SJSA1 (cell line): ENCODE measurements around the gene UNC13C. TPM values are rescaled to one million over a fixed set of nuclear protein-coding genes. Genes with fewer than 3 reads are reported as not detected.

Experiments
- DNase-seq, 2 experiments: peaks; one replicate each; pipeline ENCODE4 v3.0.0-alpha.2; 2015 to 2020; ENCODE audit warnings: low spot score in 2 of 2, low read depth in 1 of 2
- H3K27ac ChIP-seq: fragments of 250-450 bp; sonication (Bioruptor Pico); 2 replicates; pipeline ENCODE4 v1.5.1; 2020; ENCODE audit warnings: mild to moderate bottlenecking, moderate library complexity
- H3K27me3 ChIP-seq: fragments of 250-450 bp; sonication (Bioruptor Pico); replicated peaks from 2 replicates; pipeline ENCODE4 v1.5.1; 2020; ENCODE audit warnings: mild to moderate bottlenecking, moderate library complexity
- H3K36me3 ChIP-seq: fragments of 250-450 bp; sonication (Bioruptor Pico); 2 replicates; pipeline ENCODE4 v1.5.1; 2020; ENCODE audit warnings: mild to moderate bottlenecking
- H3K4me1 ChIP-seq: fragments of 250-450 bp; sonication (Bioruptor Pico); replicated peaks from 2 replicates; pipeline ENCODE4 v1.6.1; 2021; ENCODE audit warnings: mild to moderate bottlenecking
- H3K4me3 ChIP-seq: fragments of 250-450 bp; sonication (Bioruptor Pico); 2 replicates; pipeline ENCODE4 v1.5.1; 2020; ENCODE audit warnings: mild to moderate bottlenecking
- H3K9me3 ChIP-seq: fragments of 250-450 bp; sonication (Bioruptor Pico); replicated peaks from 2 replicates; pipeline ENCODE4 v1.5.1; 2020; ENCODE audit warnings: mild to moderate bottlenecking
- total RNA-seq: library from RNA; depleted of rRNA; stranded (reverse); fragments of >200 nt; shearing (Covaris generic); gene quantifications from 2 replicates; pipeline ENCODE4 v1.2.3, GENCODE V29; 2014

UNC13C gene
- total RNA-seq, 1 experiment from 2014 or later: not detected

- Histone ChIP-seq H3K4me1 (no peaks in the 10 kb centered on the region), H3K4me3 (no peak overlapping the region), H3K27ac (no peak overlapping the region), H3K9me3 (peaks cover 8% of the 10 kb centered on the region; the same call in 1 of the 2 replicates), H3K36me3 (no peaks in the 10 kb centered on the region), H3K27me3 (no peaks in the 10 kb centered on the region)
- no peak for DNase-seq
Observed at GRCh38 chr15:54208786-54209185, 230.5 kb downstream of the UNC13C start.

GRCh38 chr15:54212635-54213034 is 234.4 kb downstream of the UNC13C start:
- Histone ChIP-seq H3K4me1 (no peaks in the 10 kb centered on the region), H3K4me3 (no peak overlapping the region), H3K9me3 (peaks cover 8% of the 10 kb centered on the region; the same call in 1 of the 2 replicates), H3K27ac (no peak overlapping the region), H3K27me3 (no peaks in the 10 kb centered on the region), H3K36me3 (no peaks in the 10 kb centered on the region)
- no peak for DNase-seq

DNA sequence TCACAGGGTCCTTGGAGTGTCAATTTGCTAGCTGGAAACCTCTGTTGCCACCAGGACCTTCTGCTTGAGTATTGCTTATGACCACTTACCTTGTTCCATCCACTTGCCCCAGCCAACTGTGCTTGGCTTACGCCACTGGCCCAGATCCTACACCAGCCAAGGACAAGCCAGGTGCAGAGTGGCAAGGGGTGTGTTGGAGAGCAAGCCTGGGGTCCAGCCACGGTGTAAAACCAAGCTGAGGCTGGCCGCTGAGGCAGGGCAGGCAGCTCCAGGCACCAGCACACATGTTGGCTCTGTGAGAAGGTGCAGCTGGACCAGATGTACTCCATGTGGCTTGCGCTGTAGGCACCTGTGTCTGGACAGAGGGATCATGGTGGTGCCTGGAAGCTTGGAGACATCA is 248.2 kb downstream of the UNC13C start:
- Histone ChIP-seq H3K27me3 (no peaks in the 10 kb centered on the region), H3K4me3 (no peak overlapping the region), H3K36me3 (no peaks in the 10 kb centered on the region), H3K27ac (no peak overlapping the region), H3K4me1 (no peaks in the 10 kb centered on the region), H3K9me3 (0 out of 2 replicates have a peak, but pooled peaks cover 8% of the 10 kb centered on the region)
- DNase-seq: no peak

- no peaks in the 10 kb centered on the region for H3K36me3 ChIP-seq
- no peaks in the 10 kb centered on the region for H3K4me1 ChIP-seq
- 0 out of 2 replicates have a peak, but pooled peaks cover 8% of the 10 kb centered on the region for H3K9me3 ChIP-seq
- DNase-seq: no peak
- no peaks in the 10 kb centered on the region for H3K27me3 ChIP-seq
- H3K27ac ChIP-seq: no peak overlapping the region
- H3K4me3 ChIP-seq: no peak overlapping the region
Observed at GRCh38 chr15:54227569-54227968, 249.3 kb downstream of the UNC13C start.

DNA sequence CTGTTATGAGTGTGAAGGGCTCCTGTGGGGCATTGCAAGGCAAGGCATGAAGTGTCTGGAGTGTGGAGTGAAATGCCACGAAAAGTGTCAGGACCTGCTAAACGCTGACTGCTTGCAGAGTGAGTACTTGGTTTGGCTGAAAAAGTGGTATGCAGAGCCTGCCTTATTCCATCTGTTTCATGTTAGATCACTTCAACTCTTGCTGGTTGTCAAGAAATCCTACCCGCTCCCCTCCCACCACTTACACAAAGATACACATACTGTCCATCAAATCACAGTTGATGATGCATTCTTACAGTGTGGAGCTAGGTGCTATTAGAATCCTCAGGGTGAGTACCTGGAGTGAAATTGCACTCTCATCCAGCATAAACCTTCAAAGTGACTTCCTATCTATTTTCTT is 272.1 kb downstream of the UNC13C start:
- no peak overlapping the region for H3K4me3 ChIP-seq
- no peaks in the 10 kb centered on the region for H3K27me3 ChIP-seq
- no peaks in the 10 kb centered on the region for H3K4me1 ChIP-seq
- no peak for DNase-seq
- H3K9me3 ChIP-seq: no peaks in the 10 kb centered on the region
- no peak overlapping the region for H3K27ac ChIP-seq
- H3K36me3 ChIP-seq: no peaks in the 10 kb centered on the region

DNA sequence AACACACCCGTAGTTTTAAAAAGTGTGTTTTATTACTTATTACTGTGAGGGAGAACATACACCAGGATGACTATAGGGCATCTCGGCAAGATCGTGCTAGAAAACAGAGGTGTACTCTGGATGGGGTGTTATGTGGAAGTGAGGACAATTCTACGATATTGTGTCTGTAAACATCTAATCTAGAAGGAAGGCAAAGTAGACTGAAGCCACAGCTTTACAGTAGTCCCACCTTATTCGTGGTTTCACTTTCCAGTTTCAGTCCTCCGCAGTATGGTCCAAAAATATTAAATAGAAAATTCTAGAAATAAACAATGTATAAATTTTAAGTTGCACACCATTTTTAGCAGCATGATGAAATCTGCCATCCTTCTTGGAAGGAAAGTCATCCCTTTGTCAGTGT is 277.9 kb downstream of the UNC13C start:
- no peaks in the 10 kb centered on the region for H3K4me1 ChIP-seq
- peaks cover 11% of the 10 kb centered on the region for H3K9me3 ChIP-seq
- H3K4me3 ChIP-seq: no peak overlapping the region

GRCh38 chr15:54273928-54274327 is 295.7 kb downstream of the UNC13C start:
- no peaks in the 10 kb centered on the region for H3K9me3 ChIP-seq
- H3K27ac ChIP-seq: no peak overlapping the region
- H3K36me3 ChIP-seq: no peaks in the 10 kb centered on the region
- no peak overlapping the region for H3K4me3 ChIP-seq
- no peaks in the 10 kb centered on the region for H3K27me3 ChIP-seq
- no peak for DNase-seq
- H3K4me1 ChIP-seq: no peaks in the 10 kb centered on the region

More for the DNA sequence above, 277.9 kb downstream of the UNC13C start:
- Histone ChIP-seq H3K27ac (no peak overlapping the region), H3K27me3 (no peaks in the 10 kb centered on the region), H3K36me3 (no peaks in the 10 kb centered on the region)
- DNase-seq: no peak

DNA sequence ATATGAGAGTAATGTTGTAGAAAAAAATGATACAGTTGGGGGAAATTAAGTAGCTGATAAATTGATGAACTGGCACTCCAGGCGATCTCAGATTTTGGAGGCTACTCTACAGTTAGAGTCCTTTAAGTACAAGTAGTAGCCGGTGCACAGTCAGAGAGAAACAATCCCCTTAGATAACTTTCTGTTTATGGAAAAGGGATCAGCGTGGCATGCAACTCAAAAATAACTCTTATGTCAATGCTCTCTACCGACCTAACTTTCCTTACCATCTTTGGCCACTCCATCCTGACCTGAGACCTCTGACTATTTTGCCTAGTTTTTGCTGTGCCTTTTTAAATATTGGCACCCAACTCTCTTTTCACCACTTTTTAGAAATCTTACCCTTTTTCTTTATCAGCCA is 299.6 kb downstream of the UNC13C start:
- Histone ChIP-seq H3K27me3 (no peaks in the 10 kb centered on the region), H3K4me3 (no peak overlapping the region), H3K4me1 (no peaks in the 10 kb centered on the region), H3K27ac (no peak overlapping the region), H3K9me3 (no peaks in the 10 kb centered on the region), H3K36me3 (no peaks in the 10 kb centered on the region)
- no peak for DNase-seq

- Histone ChIP-seq H3K36me3 (no peaks in the 10 kb centered on the region), H3K27ac (no peak overlapping the region), H3K27me3 (no peaks in the 10 kb centered on the region), H3K9me3 (no peaks in the 10 kb centered on the region), H3K4me1 (no peaks in the 10 kb centered on the region), H3K4me3 (no peak overlapping the region)
- DNase-seq: no peak
Observed at GRCh38 chr15:54280726-54281125, 302.5 kb downstream of the UNC13C start.

GRCh38 chr15:54282228-54282836 is 304.1 kb downstream of the UNC13C start:
- no peaks in the 10 kb centered on the region for H3K9me3 ChIP-seq
- H3K4me3 ChIP-seq: no peak overlapping the region
- no peaks in the 10 kb centered on the region for H3K4me1 ChIP-seq
- H3K27me3 ChIP-seq: no peaks in the 10 kb centered on the region
- DNase-seq: no peak
- no peak overlapping the region for H3K27ac ChIP-seq
- no peaks in the 10 kb centered on the region for H3K36me3 ChIP-seq

DNA sequence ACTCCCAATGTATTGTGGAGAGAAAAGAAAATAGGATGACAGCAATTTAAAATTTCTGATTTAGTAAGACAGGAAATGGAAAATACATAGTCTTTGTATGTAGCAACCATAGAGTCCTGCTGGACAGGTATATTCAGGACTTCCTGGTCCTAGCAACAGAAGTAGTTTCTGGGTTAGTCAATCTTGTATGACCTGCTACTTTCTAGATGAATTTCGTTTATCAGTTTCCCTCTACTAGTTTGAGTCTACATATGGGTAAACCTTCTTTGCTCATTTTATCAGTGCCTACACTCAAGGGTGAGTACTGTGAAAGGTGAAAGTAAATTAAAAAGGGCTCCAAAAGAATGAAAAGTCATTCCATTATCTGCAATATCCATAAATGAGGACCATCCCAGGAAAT is 309.8 kb downstream of the UNC13C start:
- no peaks in the 10 kb centered on the region for H3K4me1 ChIP-seq
- no peaks in the 10 kb centered on the region for H3K36me3 ChIP-seq
- peaks cover 5% of the 10 kb centered on the region; the same call in 1 of the 2 replicates for H3K9me3 ChIP-seq
- H3K4me3 ChIP-seq: no peak overlapping the region
- no peak overlapping the region for H3K27ac ChIP-seq
- no peaks in the 10 kb centered on the region for H3K27me3 ChIP-seq
- no peak for DNase-seq

- Histone ChIP-seq H3K4me1 (no peaks in the 10 kb centered on the region), H3K27me3 (no peaks in the 10 kb centered on the region), H3K36me3 (no peaks in the 10 kb centered on the region), H3K4me3 (no peak overlapping the region), H3K9me3 (peaks cover 5% of the 10 kb centered on the region; the same call in 1 of the 2 replicates), H3K27ac (no peak overlapping the region)
- DNase-seq: no peak
Observed at GRCh38 chr15:54289590-54290136, 311.4 kb downstream of the UNC13C start.

DNA sequence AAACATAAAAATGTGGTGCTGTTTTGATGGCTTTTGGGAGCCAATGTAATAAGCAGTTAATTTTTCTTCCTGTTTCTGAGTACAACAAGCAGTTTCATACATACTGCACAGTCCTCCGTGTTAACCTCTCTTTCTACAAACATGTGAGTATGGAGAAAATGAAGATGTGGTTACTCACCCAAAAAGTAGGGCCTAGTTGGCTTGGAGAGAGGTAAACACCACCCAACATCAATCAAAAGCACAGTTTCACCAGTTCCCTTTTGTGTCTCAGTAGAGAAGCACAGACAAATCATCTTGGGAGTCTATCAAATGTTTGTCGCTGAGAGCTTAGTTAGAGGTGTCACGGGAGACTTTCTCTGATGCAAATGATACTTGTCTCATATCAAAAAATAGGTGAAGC is 320.2 kb downstream of the UNC13C start:
- Histone ChIP-seq H3K27ac (no peak overlapping the region), H3K4me3 (no peak overlapping the region), H3K36me3 (no peaks in the 10 kb centered on the region), H3K27me3 (no peaks in the 10 kb centered on the region), H3K9me3 (no peaks in the 10 kb centered on the region), H3K4me1 (no peaks in the 10 kb centered on the region)
- no peak for DNase-seq

GRCh38 chr15:54304321-54304720 is 326.1 kb downstream of the UNC13C start:
- no peaks in the 10 kb centered on the region for H3K27me3 ChIP-seq
- H3K4me3 ChIP-seq: no peak overlapping the region
- no peaks in the 10 kb centered on the region; the same call in 1 of the 2 replicates for H3K9me3 ChIP-seq
- DNase-seq: no peak
- no peak overlapping the region for H3K27ac ChIP-seq
- no peaks in the 10 kb centered on the region for H3K36me3 ChIP-seq
- H3K4me1 ChIP-seq: no peaks in the 10 kb centered on the region

- H3K9me3 ChIP-seq: no peaks in the 10 kb centered on the region; the same call in 1 of the 2 replicates
- H3K27me3 ChIP-seq: no peaks in the 10 kb centered on the region
- H3K4me1 ChIP-seq: no peaks in the 10 kb centered on the region
- H3K4me3 ChIP-seq: no peak overlapping the region
- no peak overlapping the region for H3K27ac ChIP-seq
- no peaks in the 10 kb centered on the region for H3K36me3 ChIP-seq
- no peak for DNase-seq
Observed at GRCh38 chr15:54305138-54305537, 326.9 kb downstream of the UNC13C start.
